ENCODE results near the gene SELENOV.

DNA sequence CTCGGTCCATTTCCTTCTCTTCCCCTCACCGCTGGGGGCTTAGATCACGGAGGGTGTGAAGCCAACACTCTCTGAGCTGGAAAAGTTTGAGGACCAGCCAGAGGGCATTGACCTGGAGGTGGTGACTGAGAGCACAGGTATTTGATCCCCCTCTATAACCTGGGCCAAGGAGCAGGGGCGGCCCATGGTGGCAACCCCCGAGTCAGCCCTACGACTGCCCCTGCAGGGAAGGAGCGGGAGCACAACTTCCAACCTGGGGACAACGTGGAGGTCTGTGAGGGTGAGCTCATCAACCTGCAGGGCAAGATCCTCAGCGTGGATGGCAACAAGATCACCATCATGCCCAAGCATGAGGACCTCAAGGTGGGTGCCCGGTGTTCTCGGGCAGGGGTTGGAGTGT is 45.9 kb upstream of the SELENOV start:
- TF ChIP-seq, protein P1, sequence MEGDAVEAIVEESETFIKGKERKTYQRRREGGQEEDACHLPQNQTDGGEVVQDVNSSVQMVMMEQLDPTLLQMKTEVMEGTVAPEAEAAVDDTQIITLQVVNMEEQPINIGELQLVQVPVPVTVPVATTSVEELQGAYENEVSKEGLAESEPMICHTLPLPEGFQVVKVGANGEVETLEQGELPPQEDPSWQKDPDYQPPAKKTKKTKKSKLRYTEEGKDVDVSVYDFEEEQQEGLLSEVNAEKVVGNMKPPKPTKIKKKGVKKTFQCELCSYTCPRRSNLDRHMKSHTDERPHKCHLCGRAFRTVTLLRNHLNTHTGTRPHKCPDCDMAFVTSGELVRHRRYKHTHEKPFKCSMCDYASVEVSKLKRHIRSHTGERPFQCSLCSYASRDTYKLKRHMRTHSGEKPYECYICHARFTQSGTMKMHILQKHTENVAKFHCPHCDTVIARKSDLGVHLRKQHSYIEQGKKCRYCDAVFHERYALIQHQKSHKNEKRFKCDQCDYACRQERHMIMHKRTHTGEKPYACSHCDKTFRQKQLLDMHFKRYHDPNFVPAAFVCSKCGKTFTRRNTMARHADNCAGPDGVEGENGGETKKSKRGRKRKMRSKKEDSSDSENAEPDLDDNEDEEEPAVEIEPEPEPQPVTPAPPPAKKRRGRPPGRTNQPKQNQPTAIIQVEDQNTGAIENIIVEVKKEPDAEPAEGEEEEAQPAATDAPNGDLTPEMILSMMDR (conservative IDR thresholded peaks at IDR 0.05) = no peak
- no peak for TF ChIP-seq ZFX (IDR thresholded peaks at IDR 0.05)

Data from C4-2B (cell line).